Gastroesophageal sphincter (tissue), 4 donors: ENCODE measurements around the gene TTBK1. TPM values are rescaled to one million over a fixed set of nuclear protein-coding genes. Genes with fewer than 3 reads are reported as not detected.
A peak's percentile ranks its signal among the peaks of the same experiment; 100 is the strongest.

ENCODE experiments used
- ATAC-seq: fragments of 150-250 bp; one replicate; pipeline ENCODE4 v1.9.1; 2016; ENCODE audit warnings: mild to moderate bottlenecking, moderate library complexity
- H3K27ac ChIP-seq, 4 donors: fragments of 200-600 bp; sonication (generic) in 3 of 4; 1 replicate in 3 of 4; 2 replicates in 1 of 4; pipeline ENCODE4 v1.5.1; 2016 to 2019
- H3K27me3 ChIP-seq: fragments of 200-600 bp; sonication (generic); one replicate; pipeline ENCODE4 v1.5.1; 2019
- H3K36me3 ChIP-seq, 2 donors: fragments of 200-600 bp; sonication (generic); one replicate each; pipeline ENCODE4 v1.5.1; 2019; ENCODE audit warnings: control low read depth in 1 of 2
- H3K4me1 ChIP-seq, 3 donors: fragments of 200-600 bp; sonication (generic); 1 replicate in 2 of 3; 2 replicates in 1 of 3; pipeline ENCODE4 v1.5.1; 2016 to 2019; ENCODE audit warnings: control low read depth in 2 of 3
- H3K4me3 ChIP-seq, 2 donors: fragments of 200-600 bp; sonication (generic); one replicate each; pipeline ENCODE4 v1.5.1; 2019; ENCODE audit warnings: mild to moderate bottlenecking in 1 of 2, moderate library complexity in 1 of 2
- H3K9me3 ChIP-seq, 3 donors: fragments of 200-600 bp; sonication (generic); one replicate each; pipeline ENCODE4 v1.5.1; 2017 to 2019; ENCODE audit warnings: control low read depth in 2 of 3
- EP300 ChIP-seq: sonication (generic); formaldehyde crosslinking; IDR thresholded peaks from one replicate; pipeline ENCODE4 v1.6.1; 2017; ENCODE audit warnings: antibody characterized with exemption, mild to moderate bottlenecking
- POLR2A ChIP-seq, 2 donors: fragments of 450-650 bp; IDR thresholded peaks; one replicate each; pipeline ENCODE4 v1.6.1; 2017; ENCODE audit warnings: antibody characterized with exemption in 2 of 2, mild to moderate bottlenecking in 2 of 2, moderate library complexity in 1 of 2
- POLR2AphosphoS5 ChIP-seq: sonication (generic); formaldehyde crosslinking; IDR thresholded peaks from one replicate; pipeline ENCODE4 v1.6.1; 2017; ENCODE audit warnings: antibody characterized with exemption
- WGBS, 2 donors: methylation state at CpG; one replicate each; pipeline ENCODE4 v1.1.5; 2018; ENCODE audit warnings: low coverage in 1 of 2; 5-methylcytosine and 5-hydroxymethylcytosine counted together
- total RNA-seq, 4 donors: library from RNA; depleted of rRNA; stranded (reverse); fragments of >200 nt; gene quantifications; one replicate each; pipeline ENCODE4 v1.1.0, GENCODE V29; 2016
- TF ChIP-seq, protein P1 (sequence below), 4 experiments: fragments of 200-600 bp in 2 of 4; fragments of 450-650 bp in 2 of 4; sonication (generic) in 1 of 4; IDR thresholded peaks; one replicate each; pipeline ENCODE4 v1.5.1; 2017 to 2019; ENCODE audit warnings: antibody characterized with exemption in 4 of 4, mild to moderate bottlenecking in 2 of 4, moderate library complexity in 2 of 4

TTBK1 gene
- total RNA-seq, 4 donors from 2014 or later: 0.08 to 0.20 TPM; not detected in 2

DNA sequence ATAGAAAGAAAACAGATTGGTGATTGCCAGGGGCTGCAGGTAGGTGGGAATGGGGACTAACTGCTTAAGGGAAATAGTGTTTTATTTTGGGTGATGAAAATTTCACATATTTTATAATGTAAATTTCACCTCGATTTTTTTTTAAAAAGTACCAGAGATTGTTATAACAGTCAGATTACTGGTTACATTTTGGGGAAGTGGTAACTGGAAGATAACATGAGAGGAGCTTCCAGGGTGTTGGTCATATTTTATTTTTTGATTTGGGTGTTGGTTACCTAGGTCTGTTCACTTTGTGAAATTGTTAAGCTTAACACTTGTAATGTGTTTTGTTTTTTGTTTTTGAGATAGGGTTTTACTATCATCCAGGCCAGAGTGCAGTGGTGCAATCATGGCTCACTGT, 82.6 kb downstream of the TTBK1 start:
- Histone ChIP-seq H3K27me3 (no peaks in the 10 kb centered on the region), H3K36me3 (peaks cover 0 to 20% of the 10 kb centered on the region in 2 donors), H3K27ac (no peak overlapping the region), H3K4me3 (no peak overlapping the region), H3K9me3 (no peaks in the 10 kb centered on the region), H3K4me1 (no peaks in the 10 kb centered on the region)
- ATAC-seq: no peak
- TF ChIP-seq, protein P1, sequence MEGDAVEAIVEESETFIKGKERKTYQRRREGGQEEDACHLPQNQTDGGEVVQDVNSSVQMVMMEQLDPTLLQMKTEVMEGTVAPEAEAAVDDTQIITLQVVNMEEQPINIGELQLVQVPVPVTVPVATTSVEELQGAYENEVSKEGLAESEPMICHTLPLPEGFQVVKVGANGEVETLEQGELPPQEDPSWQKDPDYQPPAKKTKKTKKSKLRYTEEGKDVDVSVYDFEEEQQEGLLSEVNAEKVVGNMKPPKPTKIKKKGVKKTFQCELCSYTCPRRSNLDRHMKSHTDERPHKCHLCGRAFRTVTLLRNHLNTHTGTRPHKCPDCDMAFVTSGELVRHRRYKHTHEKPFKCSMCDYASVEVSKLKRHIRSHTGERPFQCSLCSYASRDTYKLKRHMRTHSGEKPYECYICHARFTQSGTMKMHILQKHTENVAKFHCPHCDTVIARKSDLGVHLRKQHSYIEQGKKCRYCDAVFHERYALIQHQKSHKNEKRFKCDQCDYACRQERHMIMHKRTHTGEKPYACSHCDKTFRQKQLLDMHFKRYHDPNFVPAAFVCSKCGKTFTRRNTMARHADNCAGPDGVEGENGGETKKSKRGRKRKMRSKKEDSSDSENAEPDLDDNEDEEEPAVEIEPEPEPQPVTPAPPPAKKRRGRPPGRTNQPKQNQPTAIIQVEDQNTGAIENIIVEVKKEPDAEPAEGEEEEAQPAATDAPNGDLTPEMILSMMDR (IDR thresholded peaks at IDR 0.05): no peak
- TF ChIP-seq EP300: no peak
- no peak for TF ChIP-seq POLR2A (IDR thresholded peaks at IDR 0.05)
- TF ChIP-seq POLR2AphosphoS5: no peak
- 76 to 85% methylated on average over 1 of the region's 1 CpG for WGBS, 2 donors

DNA sequence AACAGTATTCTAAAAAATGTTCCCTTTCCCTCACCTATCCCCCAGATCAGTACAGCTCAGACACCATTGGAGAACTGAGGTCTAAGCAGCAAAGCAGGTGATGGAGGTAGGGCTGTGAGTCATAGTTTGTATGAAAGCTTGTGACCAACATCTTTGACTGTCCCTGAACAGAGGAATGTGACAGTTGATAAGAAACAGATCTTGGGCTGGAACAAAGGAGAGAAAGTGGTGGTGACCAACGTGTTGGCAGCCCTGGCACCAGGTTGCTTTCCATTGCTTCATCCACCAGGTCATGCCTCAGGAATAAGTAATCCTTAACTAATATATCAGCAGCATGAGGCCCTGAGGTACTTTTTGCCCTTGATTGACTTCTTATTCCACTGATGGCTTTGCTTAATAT, 85.2 kb downstream of the TTBK1 start:
- 29 to 38% methylated on average over 1 of the region's 1 CpG for WGBS, 2 donors
- Histone ChIP-seq H3K36me3 (peaks cover 0 to 20% of the 10 kb centered on the region in 2 donors), H3K9me3 (no peaks in the 10 kb centered on the region), H3K4me1 (no peaks in the 10 kb centered on the region), H3K27me3 (no peaks in the 10 kb centered on the region), H3K4me3 (no peak overlapping the region), H3K27ac (no peak overlapping the region)
- ATAC-seq: no peak
- no peak for TF ChIP-seq POLR2A (IDR thresholded peaks at IDR 0.05)
- TF ChIP-seq POLR2AphosphoS5: no peak
- TF ChIP-seq EP300: no peak

DNA sequence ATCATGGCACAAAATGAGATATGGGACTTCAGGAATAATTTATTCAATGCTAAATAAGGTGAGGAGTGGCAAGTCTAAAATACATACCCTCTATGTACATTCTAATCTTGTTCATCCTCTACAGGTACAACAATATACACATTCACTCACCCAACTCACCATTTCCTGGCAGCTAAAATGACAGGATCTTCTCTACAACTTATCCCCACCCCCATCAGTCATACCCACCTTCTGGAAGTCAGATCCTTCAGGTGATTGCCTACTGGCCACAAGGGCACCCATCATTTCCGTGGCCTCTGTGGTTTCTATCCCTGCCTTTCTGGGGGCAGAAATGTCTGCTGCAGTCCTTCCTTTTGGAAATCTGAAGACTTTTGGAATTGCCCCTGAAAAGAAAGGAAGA, 88.2 kb downstream of the TTBK1 start:
- H3K36me3 ChIP-seq: peaks cover 0 to 18% of the 10 kb centered on the region in 2 donors
- no peak overlapping the region for H3K4me3 ChIP-seq
- WGBS, 2 donors: 60 to 67% methylated on average over 1 of the region's 1 CpG
- H3K4me1 ChIP-seq: no peaks in the 10 kb centered on the region
- no peak overlapping the region for H3K27ac ChIP-seq
- no peaks in the 10 kb centered on the region for H3K27me3 ChIP-seq
- no peaks in the 10 kb centered on the region for H3K9me3 ChIP-seq
- TF ChIP-seq POLR2AphosphoS5: no peak
- TF ChIP-seq EP300: no peak
- TF ChIP-seq, protein P1 (IDR thresholded peaks at IDR 0.05): no peak
- no peak for TF ChIP-seq POLR2A (IDR thresholded peaks at IDR 0.05)
- no peak for ATAC-seq

DNA sequence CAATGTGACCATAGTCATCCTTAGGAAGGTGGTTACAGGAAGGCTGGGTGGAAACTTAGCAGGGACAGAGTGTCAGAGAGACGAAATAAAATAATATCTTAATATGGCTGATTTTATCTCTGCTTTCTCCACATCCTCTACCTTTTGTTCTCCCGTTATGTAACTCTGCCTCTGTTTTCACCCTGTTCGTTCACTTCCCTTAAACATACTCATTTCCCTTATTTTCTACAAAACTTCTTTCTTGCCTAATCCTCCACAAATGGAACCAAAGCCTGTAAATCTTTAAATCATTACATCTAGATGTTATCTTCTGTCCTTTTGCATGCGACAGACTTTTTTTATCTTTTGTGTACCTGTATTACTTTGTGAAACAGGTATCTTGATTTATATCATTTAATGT, 88.6 kb downstream of the TTBK1 start:
- Histone ChIP-seq H3K9me3 (no peaks in the 10 kb centered on the region), H3K36me3 (peaks cover 0 to 18% of the 10 kb centered on the region in 2 donors), H3K27ac (no peak overlapping the region), H3K27me3 (no peaks in the 10 kb centered on the region), H3K4me1 (no peaks in the 10 kb centered on the region), H3K4me3 (no peak overlapping the region)
- ATAC-seq: no peak
- TF ChIP-seq POLR2A (IDR thresholded peaks at IDR 0.05): no peak
- TF ChIP-seq EP300: no peak
- TF ChIP-seq POLR2AphosphoS5: no peak
- TF ChIP-seq, protein P1 (IDR thresholded peaks at IDR 0.05): no peak
- 71 to 81% methylated on average over 4 of the region's 4 CpGs for WGBS, 2 donors

DNA sequence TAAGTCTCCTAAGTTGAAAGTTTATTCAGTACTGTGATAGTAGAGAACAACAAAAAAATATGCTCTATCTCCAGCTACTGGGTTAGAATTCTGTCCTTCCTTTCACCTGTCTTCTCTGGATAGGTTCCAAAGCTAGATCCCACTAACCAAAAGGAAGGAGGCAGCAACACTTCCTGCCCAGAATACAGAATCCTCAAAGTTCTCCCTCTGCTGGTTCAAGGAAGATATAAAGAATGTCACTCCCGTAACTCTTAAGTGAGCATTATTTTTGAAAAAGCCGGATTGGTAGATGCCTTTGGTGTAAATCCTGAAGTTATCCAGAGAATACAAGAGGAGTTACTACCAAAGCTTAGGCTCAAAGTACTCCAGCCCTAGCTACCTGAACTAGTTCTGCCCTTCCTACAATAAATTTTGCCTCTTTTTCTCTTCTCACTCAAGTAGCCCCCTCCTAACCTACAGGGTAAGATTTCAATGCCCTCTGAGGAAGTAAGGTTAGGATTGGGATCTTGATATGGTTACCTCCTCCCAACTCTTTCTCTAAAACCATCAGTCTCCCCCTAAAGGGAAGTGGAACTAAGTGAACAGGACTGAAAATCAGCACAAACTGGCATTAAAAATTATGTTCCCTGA, 91.3 kb downstream of the TTBK1 start:
- Histone ChIP-seq H3K9me3 (no peaks in the 10 kb centered on the region), H3K4me1 (no peaks in the 10 kb centered on the region), H3K27me3 (no peaks in the 10 kb centered on the region), H3K36me3 (peaks cover 0 to 34% of the 10 kb centered on the region in 2 donors), H3K4me3 (no peak overlapping the region), H3K27ac (no peak overlapping the region)
- peak; percentile 68 for ATAC-seq
- WGBS, 2 donors: 22 to 58% methylated on average over 2 of the region's 2 CpGs
- peak; percentile 16 for TF ChIP-seq POLR2AphosphoS5
- no peak for TF ChIP-seq EP300
- TF ChIP-seq, protein P1 (IDR thresholded peaks at IDR 0.05): peak; percentile 28 to 68 (median 61)
- TF ChIP-seq POLR2A (IDR thresholded peaks at IDR 0.05): no peak
